ENCODE data around the gene ARMC9.

Gene ARMC9

GRCh38 chr2:231332388-231332787 is 134.0 kb downstream of the ARMC9 start:
- ATAC-seq, result no peak
- no peak for TF ChIP-seq ZNF70 (CRISPR knock-in tag; IDR thresholded peaks at IDR 0.05)
- TF ChIP-seq, protein P1, sequence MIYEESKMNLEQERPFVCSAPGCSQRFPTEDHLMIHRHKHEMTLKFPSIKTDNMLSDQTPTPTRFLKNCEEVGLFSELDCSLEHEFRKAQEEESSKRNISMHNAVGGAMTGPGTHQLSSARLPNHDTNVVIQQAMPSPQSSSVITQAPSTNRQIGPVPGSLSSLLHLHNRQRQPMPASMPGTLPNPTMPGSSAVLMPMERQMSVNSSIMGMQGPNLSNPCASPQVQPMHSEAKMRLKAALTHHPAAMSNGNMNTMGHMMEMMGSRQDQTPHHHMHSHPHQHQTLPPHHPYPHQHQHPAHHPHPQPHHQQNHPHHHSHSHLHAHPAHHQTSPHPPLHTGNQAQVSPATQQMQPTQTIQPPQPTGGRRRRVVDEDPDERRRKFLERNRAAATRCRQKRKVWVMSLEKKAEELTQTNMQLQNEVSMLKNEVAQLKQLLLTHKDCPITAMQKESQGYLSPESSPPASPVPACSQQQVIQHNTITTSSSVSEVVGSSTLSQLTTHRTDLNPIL (CRISPR knock-in tag; IDR thresholded peaks at IDR 0.05; ENCODE audit: low read depth), result no peak
- TF ChIP-seq ZFP3 (CRISPR knock-in tag; IDR thresholded peaks at IDR 0.05), result no peak
- TF ChIP-seq ISL1 (CRISPR knock-in tag; IDR thresholded peaks at IDR 0.05), result no peak
- no peak for TF ChIP-seq PATZ1 (CRISPR knock-in tag; IDR thresholded peaks at IDR 0.05; ENCODE audit: borderline replicate concordance)
- TF ChIP-seq RARB (CRISPR knock-in tag; IDR thresholded peaks at IDR 0.05), result no peak
- TF ChIP-seq ZNF8 (CRISPR knock-in tag; IDR thresholded peaks at IDR 0.05), result no peak
- no peak for TF ChIP-seq CSRNP3 (CRISPR knock-in tag; IDR thresholded peaks at IDR 0.05)
- no peak for TF ChIP-seq SNAI2 (CRISPR knock-in tag; IDR thresholded peaks at IDR 0.05)
- TF ChIP-seq OSR1 (CRISPR knock-in tag; IDR thresholded peaks at IDR 0.05), result no peak
- TF ChIP-seq ZNF565 (CRISPR knock-in tag; conservative IDR thresholded peaks at IDR 0.05; ENCODE audit: low read depth), result no peak
- no peak for TF ChIP-seq ARNTL (CRISPR knock-in tag; IDR thresholded peaks at IDR 0.05; ENCODE audit: borderline replicate concordance, low read depth)
- TF ChIP-seq TCF4 (CRISPR knock-in tag; IDR thresholded peaks at IDR 0.05; ENCODE audit: borderline replicate concordance), result no peak
- no peak for TF ChIP-seq TOX (CRISPR knock-in tag; IDR thresholded peaks at IDR 0.05; ENCODE audit: borderline replicate concordance)
- TF ChIP-seq ZFP30 (CRISPR knock-in tag; IDR thresholded peaks at IDR 0.05), result no peak
- no peak for TF ChIP-seq BACH2 (CRISPR knock-in tag; IDR thresholded peaks at IDR 0.05; ENCODE audit: borderline replicate concordance)

DNA sequence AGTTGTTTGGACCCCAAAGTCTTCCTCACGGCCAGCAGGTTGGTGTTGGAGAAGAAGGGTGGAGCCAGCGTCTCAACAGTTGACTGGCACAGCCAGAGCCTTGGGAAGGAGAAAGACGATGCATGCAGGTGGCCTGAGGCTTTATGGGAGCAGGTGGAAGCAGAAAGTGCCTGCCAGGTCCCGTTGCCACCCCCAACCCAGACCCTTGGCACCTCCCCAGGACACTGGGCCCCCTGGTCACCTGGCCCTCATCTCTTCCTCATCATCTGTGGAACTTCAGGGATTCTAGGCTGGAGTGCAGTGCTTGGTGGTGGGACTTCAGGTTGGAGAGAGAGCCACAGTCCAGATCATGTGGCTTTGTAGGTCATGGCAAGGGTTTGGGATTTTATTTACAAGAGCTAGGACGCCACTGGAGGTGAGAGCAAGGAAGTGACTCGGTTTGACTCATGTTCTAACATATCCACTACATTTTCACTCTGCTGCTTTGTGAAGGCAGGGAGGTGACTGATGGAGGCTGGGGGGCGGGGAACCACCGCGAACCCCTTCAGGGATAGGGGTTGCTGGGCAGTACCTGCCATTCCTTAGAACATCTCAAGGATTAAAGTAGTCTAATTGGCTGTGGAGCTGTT is 134.6 kb downstream of the ARMC9 start:
- TF ChIP-seq, protein P2, sequence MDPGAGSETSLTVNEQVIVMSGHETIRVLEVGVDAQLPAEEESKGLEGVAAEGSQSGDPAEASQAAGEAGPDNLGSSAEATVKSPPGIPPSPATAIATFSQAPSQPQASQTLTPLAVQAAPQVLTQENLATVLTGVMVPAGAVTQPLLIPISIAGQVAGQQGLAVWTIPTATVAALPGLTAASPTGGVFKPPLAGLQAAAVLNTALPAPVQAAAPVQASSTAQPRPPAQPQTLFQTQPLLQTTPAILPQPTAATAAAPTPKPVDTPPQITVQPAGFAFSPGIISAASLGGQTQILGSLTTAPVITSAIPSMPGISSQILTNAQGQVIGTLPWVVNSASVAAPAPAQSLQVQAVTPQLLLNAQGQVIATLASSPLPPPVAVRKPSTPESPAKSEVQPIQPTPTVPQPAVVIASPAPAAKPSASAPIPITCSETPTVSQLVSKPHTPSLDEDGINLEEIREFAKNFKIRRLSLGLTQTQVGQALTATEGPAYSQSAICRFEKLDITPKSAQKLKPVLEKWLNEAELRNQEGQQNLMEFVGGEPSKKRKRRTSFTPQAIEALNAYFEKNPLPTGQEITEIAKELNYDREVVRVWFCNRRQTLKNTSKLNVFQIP (CRISPR knock-in tag; IDR thresholded peaks at IDR 0.05; ENCODE audit: borderline replicate concordance, low read depth), result no peak
- TF ChIP-seq ISL1 (CRISPR knock-in tag; IDR thresholded peaks at IDR 0.05) (no peak), TCF4 (CRISPR knock-in tag; IDR thresholded peaks at IDR 0.05; ENCODE audit: borderline replicate concordance) (no peak), ZFP3 (CRISPR knock-in tag; IDR thresholded peaks at IDR 0.05) (no peak), ZNF8 (CRISPR knock-in tag; IDR thresholded peaks at IDR 0.05) (no peak), ESRRG (CRISPR knock-in tag; IDR thresholded peaks at IDR 0.05) (no peak), SNAI2 (CRISPR knock-in tag; IDR thresholded peaks at IDR 0.05) (no peak), ZFP30 (CRISPR knock-in tag; IDR thresholded peaks at IDR 0.05) (no peak), ZNF565 (CRISPR knock-in tag; conservative IDR thresholded peaks at IDR 0.05; ENCODE audit: low read depth) (no peak), GLIS3 (CRISPR knock-in tag; IDR thresholded peaks at IDR 0.05) (no peak), TOX (CRISPR knock-in tag; IDR thresholded peaks at IDR 0.05; ENCODE audit: borderline replicate concordance) (no peak), OSR1 (CRISPR knock-in tag; IDR thresholded peaks at IDR 0.05) (no peak), PATZ1 (CRISPR knock-in tag; IDR thresholded peaks at IDR 0.05; ENCODE audit: borderline replicate concordance) (no peak), CSRNP3 (CRISPR knock-in tag; IDR thresholded peaks at IDR 0.05) (no peak), CSDC2 (CRISPR knock-in tag; IDR thresholded peaks at IDR 0.05) (no peak), ZNF70 (CRISPR knock-in tag; IDR thresholded peaks at IDR 0.05) (no peak), BACH2 (CRISPR knock-in tag; IDR thresholded peaks at IDR 0.05; ENCODE audit: borderline replicate concordance) (no peak), ZC3H10 (CRISPR knock-in tag; IDR thresholded peaks at IDR 0.05) (no peak)
- TF ChIP-seq, protein P1 (CRISPR knock-in tag; IDR thresholded peaks at IDR 0.05; ENCODE audit: low read depth), result no peak
- TF ChIP-seq, protein P3, sequence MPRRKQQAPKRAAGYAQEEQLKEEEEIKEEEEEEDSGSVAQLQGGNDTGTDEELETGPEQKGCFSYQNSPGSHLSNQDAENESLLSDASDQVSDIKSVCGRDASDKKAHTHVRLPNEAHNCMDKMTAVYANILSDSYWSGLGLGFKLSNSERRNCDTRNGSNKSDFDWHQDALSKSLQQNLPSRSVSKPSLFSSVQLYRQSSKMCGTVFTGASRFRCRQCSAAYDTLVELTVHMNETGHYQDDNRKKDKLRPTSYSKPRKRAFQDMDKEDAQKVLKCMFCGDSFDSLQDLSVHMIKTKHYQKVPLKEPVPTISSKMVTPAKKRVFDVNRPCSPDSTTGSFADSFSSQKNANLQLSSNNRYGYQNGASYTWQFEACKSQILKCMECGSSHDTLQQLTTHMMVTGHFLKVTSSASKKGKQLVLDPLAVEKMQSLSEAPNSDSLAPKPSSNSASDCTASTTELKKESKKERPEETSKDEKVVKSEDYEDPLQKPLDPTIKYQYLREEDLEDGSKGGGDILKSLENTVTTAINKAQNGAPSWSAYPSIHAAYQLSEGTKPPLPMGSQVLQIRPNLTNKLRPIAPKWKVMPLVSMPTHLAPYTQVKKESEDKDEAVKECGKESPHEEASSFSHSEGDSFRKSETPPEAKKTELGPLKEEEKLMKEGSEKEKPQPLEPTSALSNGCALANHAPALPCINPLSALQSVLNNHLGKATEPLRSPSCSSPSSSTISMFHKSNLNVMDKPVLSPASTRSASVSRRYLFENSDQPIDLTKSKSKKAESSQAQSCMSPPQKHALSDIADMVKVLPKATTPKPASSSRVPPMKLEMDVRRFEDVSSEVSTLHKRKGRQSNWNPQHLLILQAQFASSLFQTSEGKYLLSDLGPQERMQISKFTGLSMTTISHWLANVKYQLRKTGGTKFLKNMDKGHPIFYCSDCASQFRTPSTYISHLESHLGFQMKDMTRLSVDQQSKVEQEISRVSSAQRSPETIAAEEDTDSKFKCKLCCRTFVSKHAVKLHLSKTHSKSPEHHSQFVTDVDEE (CRISPR knock-in tag; IDR thresholded peaks at IDR 0.05), result no peak
- ATAC-seq, result no peak
